B cell (primary cell): ENCODE results near the gene SNTB2. TPM values are rescaled to one million over a fixed set of nuclear protein-coding genes. Genes with fewer than 3 reads are reported as not detected.

ENCODE experiments used
- ATAC-seq: fragments of 200-7000 bp; cut with Tn5 transposase; one replicate; pipeline ENCODE4 v1.10.0; 2021; ENCODE audit warnings: low read depth, mild to moderate bottlenecking, moderate number of reproducible peaks, moderate library complexity
- CTCF ChIA-PET: fragments of 350-600 bp; sonication (Branson Sonifier 250); formaldehyde crosslinking; loops from one replicate; lab custom pipeline; 2021; ENCODE audit warnings: antibody characterized with exemption, inconsistent platforms; lab: Charles Lee
- POLR2A ChIA-PET: fragments of 350-600 bp; sonication (Branson Sonifier 250); formaldehyde crosslinking; loops from one replicate; lab custom pipeline; 2021; ENCODE audit warnings: antibody characterized with exemption; lab: Charles Lee
- DNase-seq: peaks from one replicate; pipeline ENCODE4 v3.0.0; 2013
- H2AFZ ChIP-seq: 2 replicates; pipeline ENCODE4 v1.6.1; 2012; ENCODE audit warnings: mild to moderate bottlenecking, low read depth, low read length; ENCODE audit not compliant: insufficient read depth, poor library complexity, severe bottlenecking
- H3K27ac ChIP-seq, 2 donors: 1 replicate in 1 of 2; 2 replicates in 1 of 2; pipeline ENCODE4 v1.5.1; 2012 to 2013; ENCODE audit warnings: low read length in 2 of 2, mild to moderate bottlenecking in 2 of 2, moderate library complexity in 1 of 2
- H3K27me3 ChIP-seq, 4 experiments: fragments of 200-600 bp in 1 of 4; sonication (generic) in 1 of 4; replicated peaks in 1 of 4; 1 replicate in 2 of 4; 2 replicates in 2 of 4; pipeline versions ENCODE4 v1.6.1 to v1.7.0; 2013 to 2016; ENCODE audit warnings: low read length in 3 of 4, mild to moderate bottlenecking in 2 of 4, mixed read lengths in 1 of 4, moderate library complexity in 1 of 4; ENCODE audit not compliant: insufficient read depth in 4 of 4, control insufficient read depth in 3 of 4; ENCODE audit errors: control extremely low read depth in 1 of 4
- H3K36me3 ChIP-seq, 2 experiments: replicated peaks in 1 of 2; 1 replicate in 1 of 2; 2 replicates in 1 of 2; pipeline versions ENCODE4 v1.6.1 to v1.7.1; 2013; ENCODE audit warnings: low read length in 1 of 2; ENCODE audit not compliant: insufficient read depth in 2 of 2, control insufficient read depth in 1 of 2; ENCODE audit errors: control extremely low read depth in 1 of 2, extremely low read depth in 1 of 2
- H3K4me1 ChIP-seq, 2 donors: fragments of 200-600 bp in 1 of 2; sonication (generic) in 1 of 2; 1 replicate in 1 of 2; 2 replicates in 1 of 2; pipeline versions ENCODE4 v1.5.1 to v1.6.1; 2013 to 2017; ENCODE audit warnings: low read length in 2 of 2; ENCODE audit not compliant: control insufficient read depth in 2 of 2, insufficient read depth in 2 of 2
- H3K4me2 ChIP-seq: replicated peaks from 2 replicates; pipeline ENCODE3; 2012; ENCODE audit warnings: mild to moderate bottlenecking, low read depth, low read length; ENCODE audit not compliant: poor library complexity, severe bottlenecking
- H3K4me3 ChIP-seq, 5 experiments: fragments of 200-600 bp in 1 of 5; sonication (generic) in 1 of 5; 1 replicate in 3 of 5; 2 replicates in 2 of 5; pipeline versions ENCODE4 v1.5.1 to v1.7.0; 2011 to 2016; ENCODE audit warnings: low read length in 4 of 5, mild to moderate bottlenecking in 4 of 5, low read depth in 2 of 5, control low read depth in 1 of 5, moderate library complexity in 1 of 5; ENCODE audit not compliant: insufficient read depth in 1 of 5; ENCODE audit errors: control extremely low read depth in 1 of 5, extremely low read depth in 1 of 5
- H3K79me2 ChIP-seq: fragments of 200-600 bp; sonication (generic); one replicate; pipeline ENCODE4 v1.6.0; 2016; ENCODE audit warnings: low read length; ENCODE audit not compliant: control insufficient read depth, insufficient read depth
- H3K9ac ChIP-seq: fragments of 200-600 bp; sonication (generic); 2 replicates; pipeline ENCODE4 v1.6.1; 2017; ENCODE audit warnings: mild to moderate bottlenecking, low read length, moderate library complexity
- H3K9me3 ChIP-seq, 3 donors: one replicate each; pipeline versions ENCODE4 v1.6.1 to v1.7.1; 2013; ENCODE audit warnings: low read length in 2 of 3; ENCODE audit not compliant: control insufficient read depth in 2 of 3, insufficient read depth in 1 of 3; ENCODE audit errors: control extremely low read depth in 1 of 3
- H4K20me1 ChIP-seq: 2 replicates; pipeline ENCODE4 v1.6.0; 2012; ENCODE audit warnings: mild to moderate bottlenecking, low read length; ENCODE audit not compliant: insufficient read depth, control insufficient read depth, poor library complexity, severe bottlenecking
- H3K27ac Mint-ChIP-seq: one replicate; pipeline ENCODE4 v1.8.0; 2021; ENCODE audit warnings: mixed read lengths
- H3K27me3 Mint-ChIP-seq: one replicate; pipeline ENCODE4 v1.8.0; 2021; ENCODE audit warnings: mixed read lengths
- H3K4me1 Mint-ChIP-seq: one replicate; pipeline ENCODE4 v1.8.0; 2021; ENCODE audit warnings: mixed read lengths
- H3K4me3 Mint-ChIP-seq: one replicate; pipeline ENCODE4 v1.8.0; 2021; ENCODE audit warnings: mixed read lengths
- H3K9me3 Mint-ChIP-seq: one replicate; pipeline ENCODE4 v1.8.0; 2022; ENCODE audit warnings: mixed read lengths; ENCODE audit not compliant: insufficient read depth
- EZH2 ChIP-seq: IDR thresholded peaks from 2 replicates; pipeline ENCODE4 v1.6.1; 2012; ENCODE audit warnings: borderline replicate concordance, low read depth, mild to moderate bottlenecking, moderate library complexity, low read length; ENCODE audit not compliant: insufficient read depth, poor library complexity, severe bottlenecking
- WGBS: methylation state at CpG from one replicate; pipeline ENCODE4 v1.1.5; 2013; ENCODE audit warnings: missing lambda C conversion rate; ENCODE audit not compliant: insufficient coverage; 5-methylcytosine and 5-hydroxymethylcytosine counted together
- intact Hi-C: fragments of 100-400 bp; cut with micrococcal nuclease; formaldehyde crosslinking; loops from one replicate; pipeline ENCODE4 v1.10.0; 2022
- polyA plus RNA-seq: library from polyadenylated mRNA; depleted of rRNA; stranded (reverse); fragments of >200 nt; gene quantifications from 2 replicates; pipeline ENCODE4 v1.2.3, GENCODE V29; 2012
- total RNA-seq, 2 donors: library from RNA; stranded (reverse); fragments of 120-200 nt in 1 of 2; gene quantifications; 1 replicate in 1 of 2; 2 replicates in 1 of 2; pipeline versions ENCODE4 v1.2.3 to v1.2.4, GENCODE V29; 2013 to 2022
- TF ChIP-seq, protein P1 (sequence below): fragments of 200-600 bp; IDR thresholded peaks from one replicate; pipeline ENCODE4 v1.8.0; 2022; ENCODE audit warnings: antibody characterized with exemption, mild to moderate bottlenecking

Gene SNTB2
- total and polyA plus RNA-seq, 2 donors (not counting 1 experiment from before 2014, with no cell fraction given): 3.8 to 16.2 TPM

GRCh38 chr16:69176033-69176800 is 10.7 kb upstream of the SNTB2 start:
- no peaks in the 10 kb centered on the region for H3K9me3 Mint-ChIP-seq
- Histone ChIP-seq H3K79me2 (no peaks in the 10 kb centered on the region), H3K9ac (no peak overlapping the region), H3K27ac (no peak overlapping the region), H3K4me1 (peaks cover 4% of the 10 kb centered on the region in 2 donors), H2AFZ (no peak overlapping the region), H4K20me1 (no peaks in the 10 kb centered on the region), H3K9me3 (no peaks in the 10 kb centered on the region), H3K4me3 (no peak overlapping the region), H3K4me2 (no peak overlapping the region), H3K36me3 (peaks cover 0 to 2% of the 10 kb centered on the region in 2 experiments), H3K27me3 (no peaks in the 10 kb centered on the region)
- ChIA-PET POLR2A (interaction anchor here (0.7 kb wide), 1 partner anchor 129 kb away, joined by 7 read pairs; no protein-coding TSS in a partner anchor), CTCF (interaction anchor here (0.9 to 1.3 kb wide), 2 partner anchors 13 to 26 kb away, joined by 3 read pairs; no protein-coding TSS in a partner anchor)
- TF ChIP-seq, protein P1, sequence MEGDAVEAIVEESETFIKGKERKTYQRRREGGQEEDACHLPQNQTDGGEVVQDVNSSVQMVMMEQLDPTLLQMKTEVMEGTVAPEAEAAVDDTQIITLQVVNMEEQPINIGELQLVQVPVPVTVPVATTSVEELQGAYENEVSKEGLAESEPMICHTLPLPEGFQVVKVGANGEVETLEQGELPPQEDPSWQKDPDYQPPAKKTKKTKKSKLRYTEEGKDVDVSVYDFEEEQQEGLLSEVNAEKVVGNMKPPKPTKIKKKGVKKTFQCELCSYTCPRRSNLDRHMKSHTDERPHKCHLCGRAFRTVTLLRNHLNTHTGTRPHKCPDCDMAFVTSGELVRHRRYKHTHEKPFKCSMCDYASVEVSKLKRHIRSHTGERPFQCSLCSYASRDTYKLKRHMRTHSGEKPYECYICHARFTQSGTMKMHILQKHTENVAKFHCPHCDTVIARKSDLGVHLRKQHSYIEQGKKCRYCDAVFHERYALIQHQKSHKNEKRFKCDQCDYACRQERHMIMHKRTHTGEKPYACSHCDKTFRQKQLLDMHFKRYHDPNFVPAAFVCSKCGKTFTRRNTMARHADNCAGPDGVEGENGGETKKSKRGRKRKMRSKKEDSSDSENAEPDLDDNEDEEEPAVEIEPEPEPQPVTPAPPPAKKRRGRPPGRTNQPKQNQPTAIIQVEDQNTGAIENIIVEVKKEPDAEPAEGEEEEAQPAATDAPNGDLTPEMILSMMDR: no peak
- no peak for TF ChIP-seq EZH2
- H3K4me1 Mint-ChIP-seq: peaks cover 7% of the 10 kb centered on the region
- DNase-seq (no peak), ATAC-seq (no peak)
- H3K4me3 Mint-ChIP-seq: no peak overlapping the region
- WGBS: 100% methylated on average over 3 of the region's 4 CpGs
- no peak overlapping the region for H3K27ac Mint-ChIP-seq
- H3K27me3 Mint-ChIP-seq: no peaks in the 10 kb centered on the region
- intact Hi-C loops: no loop called here

- CTCF ChIA-PET: no interaction called here
Measured at GRCh38 chr16:69179328-69180010, 7.5 kb upstream of the SNTB2 start.

More at GRCh38 chr16:69179328-69180010, 7.5 kb upstream of the SNTB2 start:
- H3K79me2 ChIP-seq: no peaks in the 10 kb centered on the region
- Mint-ChIP-seq H3K4me3 (no peak overlapping the region), H3K9me3 (no peaks in the 10 kb centered on the region), H3K27me3 (no peaks in the 10 kb centered on the region), H3K4me1 (no peaks in the 10 kb centered on the region), H3K27ac (no peak overlapping the region)
- H3K4me3 ChIP-seq: no peak overlapping the region
- H3K9me3 ChIP-seq: no peaks in the 10 kb centered on the region
- H3K9ac ChIP-seq: no peak overlapping the region
- no peaks in the 10 kb centered on the region for H3K4me1 ChIP-seq
- ATAC-seq: no peak
- H3K27ac ChIP-seq: no peak overlapping the region
- no peaks in the 10 kb centered on the region for H3K36me3 ChIP-seq
- H4K20me1 ChIP-seq: no peaks in the 10 kb centered on the region
- H2AFZ ChIP-seq: no peak overlapping the region
- intact Hi-C loops: loop anchor here (10.0 kb wide), 1 partner anchor 385 kb away; the partner anchor contains the start of gene NFAT5
- POLR2A ChIA-PET: no interaction called here
- DNase-seq: no peak
- TF ChIP-seq EZH2: no peak
- TF ChIP-seq, protein P1: no peak
- no peaks in the 10 kb centered on the region for H3K27me3 ChIP-seq
- WGBS: 58% methylated on average over 3 of the region's 6 CpGs
- no peak overlapping the region for H3K4me2 ChIP-seq
